Mesodermal cell (in vitro differentiated cells): ENCODE results near the gene ARL5C.
"Not testable (repeated sequence)": the region's sequence is repeated elsewhere in the genome, so short reads cannot be mapped to it uniquely, and the experiment has no call there.

Experiments
- H3K27ac ChIP-seq: 2 replicates; pipeline ENCODE4 v1.7.0; 2013; ENCODE audit warnings: mild to moderate bottlenecking, low read depth, low read length, moderate library complexity; ENCODE audit not compliant: severe bottlenecking
- H3K36me3 ChIP-seq: 2 replicates; pipeline ENCODE4 v1.7.1; 2013; ENCODE audit warnings: mild to moderate bottlenecking, low read length, moderate library complexity; ENCODE audit not compliant: control insufficient read depth, insufficient read depth
- H3K4me1 ChIP-seq: one replicate; pipeline ENCODE4 v1.7.1; 2013; ENCODE audit warnings: mild to moderate bottlenecking, low read length; ENCODE audit not compliant: insufficient read depth, control insufficient read depth, poor library complexity, severe bottlenecking
- H3K4me3 ChIP-seq: 2 replicates; pipeline ENCODE4 v1.7.0; 2013; ENCODE audit warnings: low read length, control low read depth, mild to moderate bottlenecking; ENCODE audit not compliant: insufficient read depth, poor library complexity, severe bottlenecking; ENCODE audit errors: extremely low read depth
- H3K9me3 ChIP-seq: 2 replicates; pipeline ENCODE4 v1.7.1; 2013; ENCODE audit warnings: mild to moderate bottlenecking, low read length, moderate library complexity; ENCODE audit not compliant: control insufficient read depth
- WGBS, 2 experiments: methylation state at CpG; one replicate each; pipeline ENCODE4 v1.1.5; 2013; ENCODE audit warnings: missing lambda C conversion rate in 2 of 2; ENCODE audit not compliant: insufficient coverage in 2 of 2; 5-methylcytosine and 5-hydroxymethylcytosine counted together

ARL5C gene

GRCh38 chr17:39139561-39139960 lies 26.4 kb downstream of the ARL5C start:
- Histone ChIP-seq H3K4me3 (no peak overlapping the region), H3K27ac (no peak overlapping the region), H3K36me3 (no peaks in the 10 kb centered on the region), H3K9me3 (peaks cover 5% of the 10 kb centered on the region), H3K4me1 (peaks cover 5% of the 10 kb centered on the region)
- WGBS, 2 experiments: 92 to 93% methylated on average over 8 to 9 of the region's 9 CpGs

GRCh38 chr17:39139161-39139511 lies 26.8 kb downstream of the ARL5C start:
- Histone ChIP-seq H3K9me3 (peaks cover 5% of the 10 kb centered on the region), H3K4me3 (no peak overlapping the region), H3K4me1 (peaks cover 5% of the 10 kb centered on the region), H3K36me3 (no peaks in the 10 kb centered on the region), H3K27ac (no peak overlapping the region)
- WGBS, 2 experiments: 100% methylated on average over 1 of the region's 2 CpGs

GRCh38 chr17:39138431-39139160 lies 27.4 kb downstream of the ARL5C start:
- 90 to 96% methylated on average over 7 to 11 of the region's 13 CpGs for WGBS, 2 experiments
- peaks cover 5% of the 10 kb centered on the region for H3K9me3 ChIP-seq
- H3K27ac ChIP-seq: no peak overlapping the region
- peaks cover 5% of the 10 kb centered on the region for H3K4me1 ChIP-seq
- H3K4me3 ChIP-seq: no peak overlapping the region
- H3K36me3 ChIP-seq: no peaks in the 10 kb centered on the region

GRCh38 chr17:39134878-39135277 lies 31.1 kb downstream of the ARL5C start:
- Histone ChIP-seq H3K4me3 (no peak overlapping the region), H3K9me3 (no peaks in the 10 kb centered on the region), H3K4me1 (peaks cover 7% of the 10 kb centered on the region), H3K27ac (no peak overlapping the region), H3K36me3 (no peaks in the 10 kb centered on the region)
- 89 to 93% methylated on average over 4 to 6 of the region's 6 CpGs for WGBS, 2 experiments

- Histone ChIP-seq H3K36me3 (no peaks in the 10 kb centered on the region), H3K27ac (no peak overlapping the region), H3K4me1 (peaks cover 3% of the 10 kb centered on the region), H3K4me3 (no peak overlapping the region), H3K9me3 (no peaks in the 10 kb centered on the region)
- 89% methylated on average over 7 of the region's 7 CpGs; no CpG with 5 or more reads in 1 of the 2 experiments for WGBS, 2 experiments
These were observed 33.8 kb downstream of the ARL5C start for GRCh38 chr17:39132192-39132610.

GRCh38 chr17:39131616-39132015 lies 34.3 kb downstream of the ARL5C start:
- Histone ChIP-seq H3K9me3 (no peaks in the 10 kb centered on the region), H3K27ac (no peak overlapping the region)
- 84 to 85% methylated on average over 5 to 6 of the region's 6 CpGs for WGBS, 2 experiments

GRCh38 chr17:39130205-39130604 lies 35.8 kb downstream of the ARL5C start:
- no peak overlapping the region for H3K4me3 ChIP-seq
- no peaks in the 10 kb centered on the region for H3K36me3 ChIP-seq
- H3K4me1 ChIP-seq: peaks cover 3% of the 10 kb centered on the region
- H3K27ac ChIP-seq: no peak overlapping the region
- H3K9me3 ChIP-seq: no peaks in the 10 kb centered on the region
- 83 to 100% methylated on average over 1 of the region's 3 CpGs for WGBS, 2 experiments

More at GRCh38 chr17:39131616-39132015, 34.3 kb downstream of the ARL5C start:
- H3K4me3 ChIP-seq: no peak overlapping the region
- H3K36me3 ChIP-seq: no peaks in the 10 kb centered on the region
- H3K4me1 ChIP-seq: peaks cover 3% of the 10 kb centered on the region

GRCh38 chr17:39129544-39129943 lies 36.4 kb downstream of the ARL5C start:
- 95 to 100% methylated on average over 1 to 3 of the region's 6 CpGs for WGBS, 2 experiments
- not testable (repeated sequence) for H3K36me3 ChIP-seq, H3K4me3 ChIP-seq, H3K4me1 ChIP-seq, H3K27ac ChIP-seq, H3K9me3 ChIP-seq

GRCh38 chr17:39126436-39126835 lies 39.5 kb downstream of the ARL5C start:
- H3K36me3 ChIP-seq: no peaks in the 10 kb centered on the region

GRCh38 chr17:39125143-39125875 lies 40.7 kb downstream of the ARL5C start:
- H3K36me3 ChIP-seq: no peaks in the 10 kb centered on the region
- H3K9me3 ChIP-seq: no peaks in the 10 kb centered on the region
- H3K4me1 ChIP-seq: no peaks in the 10 kb centered on the region
- no peak overlapping the region for H3K4me3 ChIP-seq
- 83 to 100% methylated on average over 2 of the region's 2 CpGs for WGBS, 2 experiments
- no peak overlapping the region for H3K27ac ChIP-seq

More at GRCh38 chr17:39126436-39126835, 39.5 kb downstream of the ARL5C start:
- no peak overlapping the region for H3K4me3 ChIP-seq
- H3K27ac ChIP-seq: no peak overlapping the region
- H3K4me1 ChIP-seq: no peaks in the 10 kb centered on the region
- WGBS, 2 experiments: 73 to 77% methylated on average over 5 to 6 of the region's 6 CpGs
- H3K9me3 ChIP-seq: no peaks in the 10 kb centered on the region

- no peak overlapping the region for H3K4me3 ChIP-seq
- no peak overlapping the region for H3K27ac ChIP-seq
- no peaks in the 10 kb centered on the region for H3K4me1 ChIP-seq
- H3K36me3 ChIP-seq: no peaks in the 10 kb centered on the region
- no peaks in the 10 kb centered on the region for H3K9me3 ChIP-seq
- WGBS, 2 experiments: 90% methylated on average over 4 to 9 of the region's 9 CpGs
These were observed 42.3 kb downstream of the ARL5C start for GRCh38 chr17:39123627-39124026.
